ENCODE measurements around the gene CFD. TPM values are rescaled to one million over a fixed set of nuclear protein-coding genes. Genes with fewer than 3 reads are reported as not detected.
"Not testable (repeated sequence)": the region's sequence is repeated elsewhere in the genome, so short reads cannot be mapped to it uniquely, and the experiment has no call there.

The CFD gene
- polyA plus RNA-seq, 1 donor from 2014 or later = 5.3 TPM

- H3K36me3 ChIP-seq (ENCODE audit: insufficient read depth, low read length); H3K79me2 ChIP-seq (replicated peaks; ENCODE audit: insufficient read depth, low read length): not testable (repeated sequence)
These were observed 32.1 kb downstream of the CFD start for GRCh38 chr19:891421-892200.

DNA sequence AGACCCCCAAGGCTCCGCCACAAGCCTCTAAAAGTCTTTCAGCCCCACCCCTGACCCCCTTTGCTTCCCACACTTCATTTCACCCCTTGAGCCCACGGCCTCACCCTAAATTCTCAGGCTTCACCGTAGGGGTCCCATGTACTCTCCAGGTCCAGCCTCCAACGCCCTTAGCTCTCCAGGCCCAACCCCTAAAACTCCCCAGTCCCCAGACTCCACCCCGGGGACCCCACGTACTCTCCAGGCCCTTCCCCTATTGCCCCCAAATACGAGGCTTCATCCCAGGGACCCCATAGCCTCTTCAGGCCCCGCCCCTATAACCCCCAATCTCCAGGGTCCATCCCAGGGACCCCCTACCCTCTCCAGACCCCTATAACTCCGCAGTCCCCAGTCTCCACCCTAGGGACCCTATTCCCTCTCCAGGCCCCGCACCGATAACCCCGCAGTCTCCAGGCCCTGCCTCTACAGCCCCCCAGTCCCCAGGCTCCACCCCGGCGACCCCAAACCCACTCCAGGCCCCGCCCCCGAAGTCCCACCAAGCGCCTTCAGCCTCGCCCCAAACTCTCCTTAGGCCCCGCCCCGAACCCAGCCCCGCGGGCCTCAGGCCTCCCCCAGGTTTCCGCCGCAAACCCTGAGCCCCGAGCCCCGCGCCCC, 32.9 kb downstream of the CFD start:
- no peaks in the 10 kb centered on the region for H3K27me3 ChIP-seq (ENCODE audit: insufficient read depth, low read depth, low read length)
- no peaks in the 10 kb centered on the region for H3F3A ChIP-seq (ENCODE audit: insufficient read depth, low read length, poor library complexity, severe bottlenecking)
- H3K4me2 ChIP-seq (ENCODE audit: low read length) = peak overlapping the region; percentile 80
- H2AFZ ChIP-seq (ENCODE audit: low read depth, low read length) = no peak overlapping the region
- H3K79me2 ChIP-seq (replicated peaks; ENCODE audit: insufficient read depth, low read length) = peaks cover 6% of the 10 kb centered on the region
- H3K9me3 ChIP-seq (ENCODE audit: low read length) = no peaks in the 10 kb centered on the region
- H4K20me1 ChIP-seq (ENCODE audit: insufficient read depth) = no peaks in the 10 kb centered on the region
- peak overlapping the region; percentile 85 for H3K9ac ChIP-seq (ENCODE audit: low read length)
- TF ChIP-seq, protein P1, sequence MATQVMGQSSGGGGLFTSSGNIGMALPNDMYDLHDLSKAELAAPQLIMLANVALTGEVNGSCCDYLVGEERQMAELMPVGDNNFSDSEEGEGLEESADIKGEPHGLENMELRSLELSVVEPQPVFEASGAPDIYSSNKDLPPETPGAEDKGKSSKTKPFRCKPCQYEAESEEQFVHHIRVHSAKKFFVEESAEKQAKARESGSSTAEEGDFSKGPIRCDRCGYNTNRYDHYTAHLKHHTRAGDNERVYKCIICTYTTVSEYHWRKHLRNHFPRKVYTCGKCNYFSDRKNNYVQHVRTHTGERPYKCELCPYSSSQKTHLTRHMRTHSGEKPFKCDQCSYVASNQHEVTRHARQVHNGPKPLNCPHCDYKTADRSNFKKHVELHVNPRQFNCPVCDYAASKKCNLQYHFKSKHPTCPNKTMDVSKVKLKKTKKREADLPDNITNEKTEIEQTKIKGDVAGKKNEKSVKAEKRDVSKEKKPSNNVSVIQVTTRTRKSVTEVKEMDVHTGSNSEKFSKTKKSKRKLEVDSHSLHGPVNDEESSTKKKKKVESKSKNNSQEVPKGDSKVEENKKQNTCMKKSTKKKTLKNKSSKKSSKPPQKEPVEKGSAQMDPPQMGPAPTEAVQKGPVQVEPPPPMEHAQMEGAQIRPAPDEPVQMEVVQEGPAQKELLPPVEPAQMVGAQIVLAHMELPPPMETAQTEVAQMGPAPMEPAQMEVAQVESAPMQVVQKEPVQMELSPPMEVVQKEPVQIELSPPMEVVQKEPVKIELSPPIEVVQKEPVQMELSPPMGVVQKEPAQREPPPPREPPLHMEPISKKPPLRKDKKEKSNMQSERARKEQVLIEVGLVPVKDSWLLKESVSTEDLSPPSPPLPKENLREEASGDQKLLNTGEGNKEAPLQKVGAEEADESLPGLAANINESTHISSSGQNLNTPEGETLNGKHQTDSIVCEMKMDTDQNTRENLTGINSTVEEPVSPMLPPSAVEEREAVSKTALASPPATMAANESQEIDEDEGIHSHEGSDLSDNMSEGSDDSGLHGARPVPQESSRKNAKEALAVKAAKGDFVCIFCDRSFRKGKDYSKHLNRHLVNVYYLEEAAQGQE (IDR thresholded peaks at IDR 0.05; ENCODE audit: borderline replicate concordance) = no peak
- TF ChIP-seq SMC3 (conservative IDR thresholded peaks at IDR 0.05; ENCODE audit: poor library complexity) (no peak), CTCF (IDR thresholded peaks at IDR 0.05; ENCODE audit: poor library complexity, severe bottlenecking) (no peak), TAF1 (IDR thresholded peaks at IDR 0.05; ENCODE audit: low read depth) (no peak), RAD21 (conservative IDR thresholded peaks at IDR 0.05) (no peak), POLR2AphosphoS5 (IDR thresholded peaks at IDR 0.05) (no peak), EZH2 (IDR thresholded peaks at IDR 0.05; ENCODE audit: borderline replicate concordance, insufficient read depth, low read length, poor library complexity, severe bottlenecking) (no peak), EP300 (conservative IDR thresholded peaks at IDR 0.05; ENCODE audit: poor library complexity, severe bottlenecking) (no peak), MXI1 (conservative IDR thresholded peaks at IDR 0.05; ENCODE audit: poor library complexity, severe bottlenecking) (no peak)
- no peaks in the 10 kb centered on the region for H3K36me3 ChIP-seq (ENCODE audit: insufficient read depth, low read length)
- H3K9me2 ChIP-seq (ENCODE audit: insufficient read depth, low read length) = no peaks in the 10 kb centered on the region
- peak overlapping the region; percentile 86 for H3K27ac ChIP-seq (ENCODE audit: low read length)
- H3K4me3 ChIP-seq (ENCODE audit: low read length) = peak overlapping the region; percentile 76

More at GRCh38 chr19:891421-892200, 32.1 kb downstream of the CFD start:
- not testable (repeated sequence) for H3K27me3 ChIP-seq (ENCODE audit: insufficient read depth, low read depth, low read length); H3K9me3 ChIP-seq (ENCODE audit: low read length); H3F3A ChIP-seq (ENCODE audit: insufficient read depth, low read length, poor library complexity, severe bottlenecking); H3K9me2 ChIP-seq (ENCODE audit: insufficient read depth, low read length); H2AFZ ChIP-seq (ENCODE audit: low read depth, low read length); H3K27ac ChIP-seq (ENCODE audit: low read length); H4K20me1 ChIP-seq (ENCODE audit: insufficient read depth)
- peak overlapping the region; percentile 85 for H3K9ac ChIP-seq (ENCODE audit: low read length)
- H3K4me2 ChIP-seq (ENCODE audit: low read length) = peak overlapping the region; percentile 80
- peak overlapping the region; percentile 76 for H3K4me3 ChIP-seq (ENCODE audit: low read length)
